Spleen (tissue), 11 donors: Measurements from ENCODE around the gene EPHB3. TPM values are rescaled to one million over a fixed set of nuclear protein-coding genes. Genes with fewer than 3 reads are reported as not detected.

Experiments used
- DNase-seq: peaks from one replicate; pipeline ENCODE4 v3.0.0-alpha.2; 2020
- H3K27ac ChIP-seq, 8 donors: fragments of 200-600 bp; sonication (generic) in 7 of 8; 1 replicate in 4 of 8; 2 replicates in 4 of 8; pipeline versions ENCODE4 v1.5.0 to v1.8.0; 2016 to 2021; ENCODE audit warnings: inconsistent platforms in 4 of 8, mild to moderate bottlenecking in 4 of 8, moderate library complexity in 1 of 8
- H3K27me3 ChIP-seq, 7 donors: fragments of 200-600 bp; sonication (generic) in 6 of 7; replicated peaks in 1 of 7; 1 replicate in 4 of 7; 2 replicates in 3 of 7; pipeline versions ENCODE4 v1.5.0 to v1.8.0; 2016 to 2021; ENCODE audit warnings: inconsistent platforms in 3 of 7, mild to moderate bottlenecking in 1 of 7
- H3K36me3 ChIP-seq, 6 donors: fragments of 200-600 bp; sonication (generic) in 5 of 6; 1 replicate in 4 of 6; 2 replicates in 2 of 6; pipeline versions ENCODE4 v1.5.0 to v1.8.0; 2016 to 2021; ENCODE audit warnings: inconsistent platforms in 2 of 6
- H3K4me1 ChIP-seq, 6 donors: fragments of 200-600 bp; sonication (generic) in 5 of 6; 1 replicate in 3 of 6; 2 replicates in 3 of 6; pipeline versions ENCODE4 v1.5.0 to v1.8.0; 2016 to 2021; ENCODE audit warnings: inconsistent platforms in 3 of 6
- H3K4me3 ChIP-seq, 8 donors: fragments of 200-600 bp; sonication (generic) in 7 of 8; 1 replicate in 4 of 8; 2 replicates in 4 of 8; pipeline versions ENCODE4 v1.5.0 to v1.8.0; 2016 to 2021; ENCODE audit warnings: inconsistent platforms in 4 of 8, mild to moderate bottlenecking in 4 of 8, moderate library complexity in 2 of 8
- H3K9me3 ChIP-seq, 8 donors: fragments of 200-600 bp; sonication (generic) in 7 of 8; 1 replicate in 4 of 8; 2 replicates in 4 of 8; pipeline versions ENCODE4 v1.5.0 to v1.8.0; 2016 to 2021; ENCODE audit warnings: inconsistent platforms in 4 of 8
- POLR2A ChIP-seq, 3 donors: fragments of 450-650 bp; IDR thresholded peaks; one replicate each; pipeline ENCODE4 v1.5.1; 2017; ENCODE audit warnings: antibody characterized with exemption in 3 of 3, mild to moderate bottlenecking in 1 of 3
- POLR2AphosphoS5 ChIP-seq, 3 donors: sonication (generic); formaldehyde crosslinking; IDR thresholded peaks; one replicate each; pipeline ENCODE4 v1.5.1; 2017; ENCODE audit warnings: antibody characterized with exemption in 3 of 3
- WGBS, 5 donors: extraction: QIAGEN DNeasy Blood & Tissue Kit in 3 of 5; methylation state at CpG; one replicate each; pipeline versions ENCODE4 v1.1.5 to v1.1.7; 2013 to 2018; 5-methylcytosine and 5-hydroxymethylcytosine counted together
- intact Hi-C: fragments of 100-400 bp; cut with DNase I; formaldehyde crosslinking; loops from one replicate; pipeline ENCODE4 v1.15.0; 2023; ENCODE audit warnings: low total_unique reads
- polyA plus RNA-seq, 3 donors: library from polyadenylated mRNA; stranded (reverse); fragments of 200-250 nt; gene quantifications; one replicate each; pipeline ENCODE4 v1.2.1, GENCODE V29; 2013
- total RNA-seq, 7 donors: library from RNA; depleted of rRNA in 3 of 7; stranded (reverse); fragments of >200 nt in 3 of 7; fragmentation: NEBNext Ultra II Directional in 4 of 7; extraction: Animal tissue kit (Norgen Biotek cat#: 25700) in 4 of 7; gene quantifications; one replicate each; pipeline versions ENCODE4 v1.1.0 to v1.2.1, GENCODE V29; 2016 to 2021
- TF ChIP-seq, protein P1 (sequence below), 11 experiments: fragments of 200-600 bp in 7 of 11; fragments of 450-650 bp in 4 of 11; sonication (generic) in 4 of 11; IDR thresholded peaks in 8 of 11; conservative IDR thresholded peaks in 3 of 11; 1 replicate in 7 of 11; 2 replicates in 4 of 11; pipeline versions ENCODE4 v1.4.0 to v1.8.0; 2016 to 2021; ENCODE audit warnings: antibody characterized with exemption in 11 of 11, inconsistent platforms in 4 of 11, mild to moderate bottlenecking in 1 of 11
- donor health status: healthy with polysubstance abuse.
- donor health status: DM: no; HTN: no; CAD: no; lungs with moderate emphysema.
- donor health status: DM: no; HTN: no; CAD: no.
- donor health status: Bipolar disorder and iron deficiency.
- donor health status: healthy.
- donor health status: DM: no; HTN: no; CAD: no.
- donor health status: DM: yes; HTN: yes; CAD: no.

EPHB3 gene
- total and polyA plus RNA-seq, 10 donors, result 0.23 to 2.3 (median 0.88) TPM

DNA sequence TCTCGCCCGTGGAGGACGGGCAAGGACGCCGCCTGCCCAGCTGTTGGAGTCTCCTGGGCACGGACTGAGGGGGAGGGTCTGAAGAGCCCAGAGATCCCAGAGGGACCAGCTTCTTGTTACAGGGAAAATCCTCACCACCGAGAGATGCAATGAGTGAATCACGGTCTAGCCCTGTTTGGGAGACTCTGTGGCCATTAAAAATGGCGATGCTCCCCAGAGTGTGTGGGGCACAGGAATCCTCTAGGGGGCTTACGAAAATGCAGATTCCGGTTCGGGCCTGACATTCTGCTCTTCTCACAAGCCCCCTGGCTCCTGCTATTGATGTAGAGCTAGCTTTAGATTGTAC lies 35.5 kb upstream of the EPHB3 start:
- peak overlapping the region in 7 of 8 donors; percentile 58 to 91 (median 81) for H3K27ac ChIP-seq
- 21 to 40% (median 30%) methylated on average over 7 to 12 of the region's 12 CpGs for WGBS, 5 donors
- intact Hi-C loops, result no loop called here

DNA sequence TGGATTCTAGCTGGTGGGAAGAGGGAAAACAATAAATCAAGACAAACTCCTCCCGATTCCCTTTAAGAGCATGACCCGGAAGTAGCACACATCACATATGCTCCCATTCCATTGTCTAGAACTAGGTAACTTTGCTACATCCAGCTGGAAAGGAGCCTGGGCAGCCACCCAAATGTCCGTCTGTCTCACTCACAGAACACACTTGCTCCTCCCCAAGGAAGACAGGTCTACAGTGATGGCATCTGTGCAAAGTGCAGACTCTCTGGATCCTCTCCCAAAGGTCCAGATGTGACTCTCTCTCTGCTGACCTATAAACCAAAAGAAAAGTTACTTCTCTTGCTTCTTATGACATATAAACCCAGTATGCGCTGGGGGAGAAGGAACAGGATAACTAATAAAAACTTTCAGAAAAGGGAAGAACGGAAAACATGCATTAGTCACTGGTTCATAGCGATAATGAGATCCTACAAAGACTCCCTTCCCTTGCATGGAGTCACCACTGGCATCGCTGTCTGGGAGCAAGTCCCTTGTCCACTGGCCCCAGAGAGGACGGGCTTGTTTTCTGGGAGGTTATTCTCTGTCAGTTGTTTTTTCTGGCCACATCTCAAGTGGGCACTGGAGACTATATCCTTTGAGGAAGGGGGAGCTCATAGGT lies 29.8 kb upstream of the EPHB3 start:
- Histone ChIP-seq H3K27ac (no peak overlapping the region), H3K4me1 (no peaks in the 10 kb centered on the region), H3K27me3 (peaks cover 0 to 54% (median under 1%) of the 10 kb centered on the region in 7 donors), H3K36me3 (no peaks in the 10 kb centered on the region), H3K4me3 (no peak overlapping the region), H3K9me3 (no peaks in the 10 kb centered on the region)
- intact Hi-C loops, result no loop called here
- TF ChIP-seq, protein P1, sequence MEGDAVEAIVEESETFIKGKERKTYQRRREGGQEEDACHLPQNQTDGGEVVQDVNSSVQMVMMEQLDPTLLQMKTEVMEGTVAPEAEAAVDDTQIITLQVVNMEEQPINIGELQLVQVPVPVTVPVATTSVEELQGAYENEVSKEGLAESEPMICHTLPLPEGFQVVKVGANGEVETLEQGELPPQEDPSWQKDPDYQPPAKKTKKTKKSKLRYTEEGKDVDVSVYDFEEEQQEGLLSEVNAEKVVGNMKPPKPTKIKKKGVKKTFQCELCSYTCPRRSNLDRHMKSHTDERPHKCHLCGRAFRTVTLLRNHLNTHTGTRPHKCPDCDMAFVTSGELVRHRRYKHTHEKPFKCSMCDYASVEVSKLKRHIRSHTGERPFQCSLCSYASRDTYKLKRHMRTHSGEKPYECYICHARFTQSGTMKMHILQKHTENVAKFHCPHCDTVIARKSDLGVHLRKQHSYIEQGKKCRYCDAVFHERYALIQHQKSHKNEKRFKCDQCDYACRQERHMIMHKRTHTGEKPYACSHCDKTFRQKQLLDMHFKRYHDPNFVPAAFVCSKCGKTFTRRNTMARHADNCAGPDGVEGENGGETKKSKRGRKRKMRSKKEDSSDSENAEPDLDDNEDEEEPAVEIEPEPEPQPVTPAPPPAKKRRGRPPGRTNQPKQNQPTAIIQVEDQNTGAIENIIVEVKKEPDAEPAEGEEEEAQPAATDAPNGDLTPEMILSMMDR (IDR thresholded peaks at IDR 0.05 in 8 of 11, conservative IDR thresholded peaks at IDR 0.05 in 3 of 11), result no peak
- TF ChIP-seq POLR2AphosphoS5 (IDR thresholded peaks at IDR 0.05) (no peak), POLR2A (IDR thresholded peaks at IDR 0.05) (no peak)
- 52 to 75% (median 68%) methylated on average over 8 of the region's 8 CpGs for WGBS, 5 donors
- DNase-seq, result no peak

More for the DNA sequence above, 35.5 kb upstream of the EPHB3 start:
- H3K4me1 ChIP-seq, result peaks cover 0 to 24% (median 19%) of the 10 kb centered on the region in 6 donors
- peak overlapping the region in 7 of 8 donors; percentile 44 to 73 (median 55) for H3K4me3 ChIP-seq
- no peak for DNase-seq
- TF ChIP-seq, protein P1 (IDR thresholded peaks at IDR 0.05 in 8 of 11, conservative IDR thresholded peaks at IDR 0.05 in 3 of 11), result peak in 1 of 11 experiments; percentile 9
- TF ChIP-seq POLR2A (IDR thresholded peaks at IDR 0.05) (no peak), POLR2AphosphoS5 (IDR thresholded peaks at IDR 0.05) (no peak)
- no peaks in the 10 kb centered on the region for H3K36me3 ChIP-seq
- no peaks in the 10 kb centered on the region for H3K9me3 ChIP-seq
- H3K27me3 ChIP-seq, result peaks cover 0 to 70% (median 17%) of the 10 kb centered on the region in 7 donors

DNA sequence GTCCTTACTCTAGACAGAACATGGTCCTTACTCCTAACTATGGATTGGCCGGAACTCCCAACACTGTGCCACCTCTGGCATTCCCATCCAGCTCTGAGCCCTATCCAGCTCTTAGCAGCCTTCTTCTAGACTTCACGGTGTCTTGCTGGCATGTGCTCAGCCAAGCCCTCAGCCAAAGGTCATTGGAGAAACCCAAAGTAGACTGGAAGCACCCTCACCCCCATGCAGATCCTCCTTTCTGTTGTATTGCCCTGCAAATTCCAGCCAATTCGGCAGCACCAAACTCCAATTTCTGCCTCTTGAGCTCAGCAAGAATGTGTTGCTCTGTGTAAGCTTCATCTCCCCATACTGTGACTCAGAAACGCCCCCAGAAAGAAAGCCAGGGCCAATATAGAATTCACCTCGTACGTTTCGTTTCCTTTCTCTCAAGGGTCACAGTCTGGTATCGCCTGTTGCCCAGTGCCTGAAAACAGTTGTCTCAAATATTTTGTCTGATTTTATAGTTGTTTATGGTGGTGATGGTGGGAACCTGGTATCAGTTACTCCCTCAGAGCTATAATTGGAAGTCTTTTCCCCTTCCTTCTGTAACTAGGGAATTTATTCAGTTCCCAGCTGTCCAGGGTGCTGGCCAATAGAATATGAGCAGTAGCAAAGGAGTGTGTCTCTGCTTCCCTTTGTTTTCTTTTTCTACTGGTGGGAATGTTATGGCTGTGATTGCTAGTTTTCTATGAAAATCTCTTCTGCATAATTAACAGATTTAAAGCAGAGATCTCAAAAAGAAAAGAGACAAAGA lies 28.4 kb upstream of the EPHB3 start:
- no peak for TF ChIP-seq POLR2AphosphoS5 (IDR thresholded peaks at IDR 0.05)
- TF ChIP-seq, protein P1 (IDR thresholded peaks at IDR 0.05 in 8 of 11, conservative IDR thresholded peaks at IDR 0.05 in 3 of 11), result no peak
- no peak for TF ChIP-seq POLR2A (IDR thresholded peaks at IDR 0.05)
- intact Hi-C loops, result no loop called here
- 84 to 93% (median 86%) methylated on average over 8 of the region's 8 CpGs for WGBS, 5 donors
- H3K4me3 ChIP-seq, result no peak overlapping the region
- no peaks in the 10 kb centered on the region for H3K9me3 ChIP-seq
- peaks cover 0 to 47% (median 0%) of the 10 kb centered on the region in 7 donors for H3K27me3 ChIP-seq
- no peak overlapping the region for H3K27ac ChIP-seq
- no peaks in the 10 kb centered on the region for H3K4me1 ChIP-seq
- DNase-seq, result no peak
- H3K36me3 ChIP-seq, result no peaks in the 10 kb centered on the region
